Testis (tissue), 2 donors: ENCODE measurements around the gene BMPR1A.

ENCODE experiments used
- POLR2A ChIP-seq: fragments of 450-650 bp; IDR thresholded peaks from one replicate; pipeline ENCODE4 v1.6.1; 2017; ENCODE audit warnings: antibody characterized with exemption, mild to moderate bottlenecking, moderate library complexity
- TF ChIP-seq, protein P1 (sequence below), 3 experiments: fragments of 450-650 bp in 2 of 3; fragments of 200-600 bp in 1 of 3; sonication (generic) in 1 of 3; IDR thresholded peaks; one replicate each; pipeline ENCODE4 v1.5.1; 2016 to 2019; ENCODE audit warnings: antibody characterized with exemption in 3 of 3, mild to moderate bottlenecking in 2 of 3, moderate library complexity in 1 of 3

DNA sequence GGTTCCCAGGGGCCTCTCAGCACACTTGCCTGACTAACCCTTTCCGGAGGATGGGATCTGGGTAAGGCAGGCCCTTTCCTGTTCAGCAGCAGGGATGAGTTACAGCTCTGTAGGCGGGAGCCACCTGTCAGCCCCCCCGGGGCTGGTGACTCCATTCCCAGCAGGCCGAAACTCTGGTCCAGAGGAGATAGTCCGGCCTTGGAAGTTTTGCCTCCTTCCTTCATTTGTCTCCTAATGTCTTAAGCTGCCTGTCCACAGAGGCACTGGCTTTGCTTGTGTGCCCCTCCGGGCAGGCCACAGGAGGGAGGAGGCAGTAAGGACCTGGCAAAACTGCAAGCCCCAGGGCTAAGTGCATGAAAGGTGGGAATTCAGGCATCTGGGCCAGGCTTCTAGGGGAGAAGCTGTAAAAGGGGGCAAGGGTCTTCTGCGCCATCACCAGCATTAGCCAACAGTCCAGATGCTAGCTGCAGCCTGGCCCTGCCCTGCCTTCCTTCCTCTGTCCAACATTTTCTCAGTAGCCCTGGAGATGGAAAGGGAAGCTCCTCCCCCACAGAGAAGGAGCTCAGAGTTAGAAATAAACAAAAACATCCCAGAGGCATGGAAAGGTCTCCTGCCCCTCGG lies 213.1 kb downstream of the BMPR1A start:
- TF ChIP-seq, protein P1, sequence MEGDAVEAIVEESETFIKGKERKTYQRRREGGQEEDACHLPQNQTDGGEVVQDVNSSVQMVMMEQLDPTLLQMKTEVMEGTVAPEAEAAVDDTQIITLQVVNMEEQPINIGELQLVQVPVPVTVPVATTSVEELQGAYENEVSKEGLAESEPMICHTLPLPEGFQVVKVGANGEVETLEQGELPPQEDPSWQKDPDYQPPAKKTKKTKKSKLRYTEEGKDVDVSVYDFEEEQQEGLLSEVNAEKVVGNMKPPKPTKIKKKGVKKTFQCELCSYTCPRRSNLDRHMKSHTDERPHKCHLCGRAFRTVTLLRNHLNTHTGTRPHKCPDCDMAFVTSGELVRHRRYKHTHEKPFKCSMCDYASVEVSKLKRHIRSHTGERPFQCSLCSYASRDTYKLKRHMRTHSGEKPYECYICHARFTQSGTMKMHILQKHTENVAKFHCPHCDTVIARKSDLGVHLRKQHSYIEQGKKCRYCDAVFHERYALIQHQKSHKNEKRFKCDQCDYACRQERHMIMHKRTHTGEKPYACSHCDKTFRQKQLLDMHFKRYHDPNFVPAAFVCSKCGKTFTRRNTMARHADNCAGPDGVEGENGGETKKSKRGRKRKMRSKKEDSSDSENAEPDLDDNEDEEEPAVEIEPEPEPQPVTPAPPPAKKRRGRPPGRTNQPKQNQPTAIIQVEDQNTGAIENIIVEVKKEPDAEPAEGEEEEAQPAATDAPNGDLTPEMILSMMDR (IDR thresholded peaks at IDR 0.05): no peak
- no peak for TF ChIP-seq POLR2A
